ENCODE measurements around the gene SPRED2.

The SPRED2 gene

DNA sequence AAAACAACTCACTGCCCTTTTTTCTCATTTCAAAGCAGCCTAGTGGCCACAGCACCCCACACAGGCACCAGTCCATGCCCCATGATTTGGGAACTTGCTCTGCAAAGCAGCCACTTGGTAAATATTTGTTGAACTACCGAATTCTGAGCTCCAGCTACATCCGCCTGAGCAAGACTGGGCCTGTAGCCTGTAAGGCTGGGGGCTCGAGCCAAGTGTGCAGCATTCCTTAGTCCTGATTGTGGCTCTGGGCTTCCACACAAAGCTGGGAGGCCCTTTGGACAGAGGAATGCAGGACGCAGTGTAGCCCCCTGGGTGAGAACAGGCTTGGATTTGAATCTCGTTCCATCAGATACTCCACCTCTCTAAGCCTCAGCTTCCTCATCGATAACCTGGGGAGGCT lies 116.3 kb downstream of the SPRED2 start:
- in situ Hi-C loops (cut with HindIII; ENCODE audit: low sequenced_read_pairs), result no loop called here

DNA sequence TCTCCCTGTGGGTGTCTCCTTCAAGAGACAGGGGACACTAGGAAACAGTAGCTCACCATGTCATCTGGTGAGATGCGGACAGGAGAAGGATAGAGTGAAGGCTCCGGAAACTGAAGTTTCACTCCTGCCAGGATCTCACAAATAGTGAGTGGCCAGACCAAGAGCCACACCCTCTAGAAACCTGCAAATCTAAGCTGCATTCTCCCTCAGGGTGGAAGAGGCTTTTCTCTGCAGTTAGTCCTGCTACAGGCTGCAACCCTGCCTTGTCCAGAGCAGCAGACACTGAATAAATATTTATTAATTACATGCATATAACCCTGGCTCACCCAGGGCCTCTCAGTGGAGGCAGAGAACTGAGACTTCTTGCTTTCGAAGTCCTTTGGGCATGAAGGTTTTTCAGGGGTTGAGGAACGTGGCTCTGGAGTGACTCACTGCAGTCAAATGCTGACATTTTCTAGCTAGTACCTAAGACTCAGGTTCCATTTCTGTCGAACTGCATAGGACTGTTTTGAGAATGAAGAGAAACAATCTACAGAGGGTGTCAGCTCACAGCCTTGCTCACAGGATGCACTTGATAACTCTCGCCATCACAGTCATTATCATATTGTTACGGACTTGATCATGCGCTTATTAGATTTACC lies 117.5 kb downstream of the SPRED2 start:
- in situ Hi-C loops (cut with HindIII; ENCODE audit: low sequenced_read_pairs), result no loop called here

DNA sequence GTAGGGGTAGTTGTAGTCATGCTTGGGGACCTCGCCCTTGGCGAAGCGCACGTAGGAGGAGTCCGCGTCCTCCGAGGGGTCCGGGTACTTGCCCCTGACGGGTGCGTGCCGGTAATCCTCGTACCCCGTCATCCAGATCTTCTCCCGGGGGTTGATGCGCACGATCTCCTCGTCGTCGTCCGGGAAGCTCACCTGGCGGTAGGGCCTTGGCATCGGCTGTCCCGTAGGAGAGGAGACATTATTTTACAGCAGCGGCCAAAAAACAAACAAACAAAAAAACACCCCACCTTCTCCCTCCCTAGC lies 118.5 kb downstream of the SPRED2 start:
- in situ Hi-C loops (cut with HindIII; ENCODE audit: low sequenced_read_pairs), result no loop called here

DNA sequence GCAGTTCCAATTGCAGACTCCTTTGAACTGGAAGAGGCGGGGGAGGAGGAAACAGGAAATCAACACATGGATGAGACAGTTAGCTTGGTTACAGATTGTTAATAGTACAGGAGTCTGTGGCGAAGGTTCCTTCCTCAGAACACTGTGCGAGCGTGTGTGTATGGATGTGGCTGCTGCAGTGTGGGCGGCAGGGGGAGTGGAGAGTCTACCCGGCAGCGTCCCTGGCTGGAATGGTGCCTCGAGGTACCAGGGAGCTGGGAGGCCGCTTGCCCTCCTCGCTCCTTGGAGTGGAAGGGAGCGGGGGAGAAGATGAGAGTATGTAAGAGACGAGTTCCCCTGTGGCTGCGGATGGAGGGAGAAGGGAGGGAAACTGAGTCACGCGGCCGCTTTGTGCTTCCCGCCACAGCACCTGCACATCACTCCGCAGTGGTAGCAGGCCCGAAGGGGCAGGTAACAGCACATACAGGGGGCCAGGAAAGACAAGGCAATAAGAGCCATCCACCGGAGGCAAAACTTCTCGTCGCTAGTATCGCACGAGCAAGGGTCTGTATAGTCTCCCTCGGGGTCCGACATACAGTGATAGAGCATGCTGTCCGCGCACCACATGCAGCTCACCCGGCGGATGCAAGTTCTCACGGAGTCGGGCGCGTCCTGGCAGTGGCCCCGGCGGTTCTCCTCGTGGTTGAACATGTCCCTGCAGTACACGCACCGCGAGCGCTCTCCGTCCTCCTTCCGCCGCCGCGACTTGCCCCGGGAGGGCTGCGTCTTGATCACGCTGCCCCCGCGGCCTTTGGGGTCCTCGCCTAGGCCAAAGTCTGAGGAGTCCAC lies 119.1 kb downstream of the SPRED2 start:
- in situ Hi-C loops (cut with HindIII; ENCODE audit: low sequenced_read_pairs), result no loop called here

DNA sequence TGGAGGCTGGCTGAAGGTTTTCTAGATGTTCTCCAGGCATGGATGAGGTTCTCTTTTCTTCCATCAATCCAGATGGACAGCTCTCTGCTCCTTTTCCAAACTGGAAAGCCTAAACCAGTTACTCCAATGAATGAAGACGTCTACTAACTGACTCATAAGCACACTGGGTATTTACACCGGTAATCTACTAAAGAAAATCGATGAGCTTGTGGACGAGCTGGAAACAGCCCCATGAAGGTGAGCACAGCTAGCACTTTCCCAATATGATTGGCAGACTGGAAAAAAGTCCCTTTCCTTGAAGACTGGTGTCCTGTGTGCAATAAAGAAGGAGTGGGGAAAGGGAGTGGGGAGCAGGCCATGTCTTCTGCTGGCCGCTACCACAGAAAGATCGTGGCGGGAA lies 120.8 kb downstream of the SPRED2 start:
- in situ Hi-C loops (cut with HindIII; ENCODE audit: low sequenced_read_pairs), result no loop called here

DNA sequence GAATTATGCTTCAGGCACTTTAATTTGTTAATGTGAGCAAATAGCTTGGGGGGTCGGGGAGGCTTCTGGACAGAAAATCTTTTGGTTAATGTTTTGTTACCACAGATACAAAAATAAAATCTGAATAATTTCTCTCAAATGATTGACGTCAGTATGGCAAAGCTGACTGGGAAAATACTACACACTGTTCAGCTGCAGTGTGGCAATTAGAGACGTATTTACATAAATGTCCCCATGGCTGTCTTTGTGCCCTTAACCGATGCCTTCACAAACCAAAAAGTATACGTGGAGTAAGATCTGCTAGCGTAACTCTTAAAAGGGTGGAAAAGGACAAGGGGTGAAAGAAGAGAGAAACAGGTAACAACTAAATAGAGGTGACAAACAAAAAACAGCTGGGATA lies 121.3 kb downstream of the SPRED2 start:
- in situ Hi-C loops (cut with HindIII; ENCODE audit: low sequenced_read_pairs), result no loop called here

DNA sequence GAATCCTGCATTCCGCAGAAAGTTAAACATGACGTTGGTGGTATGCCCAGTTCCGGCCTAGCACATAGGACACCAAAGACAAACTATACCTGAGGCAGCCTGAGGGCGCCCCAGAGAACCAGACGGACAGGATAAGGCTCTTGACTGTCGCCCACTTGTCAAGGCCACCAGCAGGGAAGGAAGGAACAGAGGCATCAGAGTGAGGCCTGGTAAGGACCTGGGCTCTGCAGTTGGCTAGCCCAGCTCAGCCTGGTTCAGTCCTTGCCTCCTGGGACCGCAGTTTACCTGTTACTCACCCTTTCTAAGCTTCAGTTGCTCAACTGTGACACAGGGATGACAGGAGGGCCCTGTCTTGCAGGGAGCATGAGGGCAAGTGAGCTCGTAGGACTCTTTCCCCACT lies 122.7 kb downstream of the SPRED2 start:
- in situ Hi-C loops (cut with HindIII; ENCODE audit: low sequenced_read_pairs), result no loop called here

DNA sequence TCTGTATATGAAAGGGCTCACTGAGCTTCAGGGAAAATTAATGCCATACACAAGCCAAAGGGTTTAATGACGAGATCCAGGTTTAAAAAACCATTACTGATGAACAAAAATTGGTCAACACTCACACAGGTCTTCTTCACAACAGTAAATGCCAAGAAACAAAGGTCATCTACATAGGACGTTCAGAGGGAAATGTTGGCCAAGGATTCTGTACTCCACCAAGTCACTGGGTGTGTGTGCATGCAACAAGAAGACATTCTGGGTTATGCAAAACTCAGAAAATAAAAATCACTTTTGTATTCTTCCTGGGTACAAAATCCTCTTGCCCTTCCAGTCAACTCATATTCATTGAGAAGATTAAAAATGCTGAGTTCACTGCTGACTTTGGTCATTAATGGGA lies 126.5 kb downstream of the SPRED2 start:
- in situ Hi-C loops (cut with HindIII; ENCODE audit: low sequenced_read_pairs), result no loop called here

DNA sequence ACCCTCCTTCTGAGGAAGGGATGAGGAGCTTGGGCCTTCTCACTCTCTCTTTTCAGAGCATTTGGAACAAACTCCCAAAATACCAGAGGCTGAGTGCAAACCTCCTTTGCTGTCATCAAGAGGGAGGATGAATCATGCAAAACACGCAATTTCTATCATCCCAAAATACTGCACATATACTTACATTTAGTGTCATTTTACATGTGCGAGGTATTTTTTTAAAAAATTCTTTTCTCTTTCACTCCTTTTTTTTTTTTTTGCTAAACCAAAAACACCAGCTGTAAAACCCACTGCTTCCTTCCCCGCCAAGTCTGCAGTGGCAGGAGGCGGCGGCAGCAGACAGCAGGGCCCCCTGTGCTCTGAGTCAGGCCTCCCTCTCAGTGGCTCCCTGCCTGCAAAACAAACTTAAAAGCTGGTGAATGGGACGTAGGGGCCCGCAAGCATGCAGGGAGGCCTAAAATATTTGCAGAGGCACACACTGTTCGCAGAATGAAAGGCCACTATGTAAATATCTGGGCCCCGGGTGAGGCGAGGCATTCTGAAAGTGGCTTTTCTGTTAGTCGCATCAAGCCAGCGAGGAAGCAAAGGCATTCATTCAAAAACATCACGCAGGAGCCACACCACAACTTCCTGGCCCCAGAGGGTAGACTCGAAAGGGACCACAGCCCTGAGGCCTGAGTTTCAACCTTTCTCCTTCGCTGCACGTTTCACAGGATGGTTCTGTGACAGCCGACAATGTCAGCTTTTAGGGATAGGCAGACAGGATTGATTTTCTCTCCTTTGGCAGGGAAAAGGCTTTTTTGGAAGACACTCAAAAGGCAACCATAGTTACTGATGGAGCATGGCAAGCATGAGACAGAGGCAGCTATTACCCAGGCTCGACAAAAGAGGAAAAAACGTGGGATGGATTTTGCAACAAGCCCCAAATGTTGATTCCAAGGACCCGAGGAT lies 131.4 kb downstream of the SPRED2 start:
- in situ Hi-C loops (cut with HindIII; ENCODE audit: low sequenced_read_pairs), result no loop called here

DNA sequence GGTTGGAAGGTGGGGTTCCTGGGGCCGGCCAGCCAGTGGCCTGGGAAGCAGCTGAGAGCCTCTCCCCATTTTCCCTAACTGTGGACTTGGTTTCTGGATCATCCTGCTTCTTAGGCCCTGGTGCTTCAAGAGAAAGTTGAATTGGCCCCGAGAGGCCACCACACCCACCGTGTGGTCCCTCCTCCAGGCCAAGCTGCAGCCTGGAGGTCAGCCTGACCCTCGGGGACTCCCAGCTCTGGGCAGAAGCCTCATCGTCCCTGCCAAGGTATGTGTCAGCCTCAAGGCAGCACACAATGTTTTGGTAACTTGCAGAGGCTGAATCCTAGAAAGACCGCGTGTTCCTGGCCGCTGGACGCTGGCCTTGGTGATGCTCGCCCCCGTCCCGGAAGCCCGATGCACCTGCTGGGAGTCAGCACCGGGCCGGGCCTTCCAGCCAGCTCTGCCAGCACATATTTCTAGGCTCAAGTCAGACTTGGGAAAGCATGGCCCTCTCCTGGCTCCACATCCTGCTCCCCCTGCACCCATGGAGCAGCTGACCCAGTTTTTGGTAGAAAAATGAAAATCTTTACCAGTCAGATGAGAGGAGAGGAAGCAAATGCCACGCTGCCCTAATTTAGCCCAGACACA lies 132.2 kb downstream of the SPRED2 start:
- in situ Hi-C loops (cut with HindIII; ENCODE audit: low sequenced_read_pairs), result no loop called here

DNA sequence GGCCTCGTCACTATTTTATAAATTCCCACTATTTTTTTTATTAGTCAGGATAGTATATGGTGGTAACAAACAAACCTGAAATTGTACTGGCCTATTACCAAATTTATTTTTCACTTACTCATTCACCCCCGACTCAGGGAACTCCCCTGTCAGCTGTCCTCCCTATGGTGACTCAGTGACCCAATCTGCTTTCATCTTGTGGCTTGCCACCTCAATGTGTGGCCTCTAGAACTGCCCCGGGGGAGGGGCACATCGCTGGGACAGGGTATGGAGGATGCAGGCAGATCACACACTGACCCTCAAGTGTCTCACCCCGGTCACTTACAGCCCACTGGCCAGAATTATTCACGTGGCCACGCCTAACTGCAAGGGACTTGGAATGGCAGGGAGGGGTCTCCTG lies 133.2 kb downstream of the SPRED2 start:
- in situ Hi-C loops (cut with HindIII; ENCODE audit: low sequenced_read_pairs), result no loop called here

DNA sequence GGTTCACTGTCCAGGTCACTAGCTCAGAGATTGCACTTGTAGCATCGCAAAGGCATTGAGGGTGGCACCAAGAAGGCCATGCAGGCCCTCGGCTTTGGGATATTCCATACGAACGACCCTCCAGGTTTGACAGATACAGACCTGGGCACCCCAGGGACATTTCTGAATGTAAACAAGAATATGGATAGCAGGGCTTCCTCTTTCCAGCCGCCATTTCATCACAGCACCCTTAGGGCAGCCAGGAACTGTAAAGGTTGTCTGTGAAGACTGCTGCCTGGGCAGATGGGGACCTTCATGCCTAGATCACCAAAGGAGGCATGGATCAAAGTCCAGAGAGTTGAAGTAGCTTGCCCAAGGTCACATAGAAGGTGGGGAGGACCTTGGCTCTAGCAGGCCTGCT lies 134.3 kb downstream of the SPRED2 start:
- in situ Hi-C loops (cut with HindIII; ENCODE audit: low sequenced_read_pairs), result no loop called here

DNA sequence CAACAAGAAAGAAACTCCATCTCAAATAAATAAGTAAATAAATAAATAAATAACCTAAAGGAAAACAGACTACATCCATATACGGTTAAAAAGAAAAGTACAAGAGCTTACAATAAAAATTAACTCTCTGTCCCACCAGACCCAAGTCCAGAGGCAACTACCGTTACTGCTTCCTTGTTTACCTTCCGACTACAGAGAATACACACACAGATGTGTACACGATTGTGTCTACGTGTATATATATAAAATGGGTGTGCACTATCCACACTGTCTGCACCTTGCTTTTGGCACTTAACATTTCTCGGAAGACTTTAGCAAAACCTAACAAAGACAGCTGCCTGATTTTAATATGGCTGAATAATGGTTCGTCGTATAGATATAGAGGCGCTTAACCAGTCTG lies 134.9 kb downstream of the SPRED2 start:
- in situ Hi-C loops (cut with HindIII; ENCODE audit: low sequenced_read_pairs), result no loop called here

DNA sequence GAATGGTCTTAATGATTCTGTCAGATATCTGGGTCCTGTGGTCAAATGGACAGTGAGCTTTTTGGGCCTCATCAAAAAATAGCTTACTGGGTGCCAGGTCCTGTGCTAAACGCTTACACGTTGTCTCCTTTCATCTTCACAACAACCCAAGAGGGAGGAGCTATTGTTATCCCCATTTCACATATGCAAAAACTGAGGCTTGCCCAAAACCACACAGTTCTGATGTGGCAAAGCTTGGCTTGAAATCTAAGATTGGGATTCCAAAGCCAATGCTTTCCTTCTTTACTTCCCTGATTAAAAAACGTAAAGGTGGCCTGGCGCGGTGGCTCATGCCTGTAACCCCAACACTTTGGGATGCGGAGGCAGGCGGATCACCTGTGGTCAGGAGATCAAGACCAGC lies 135.4 kb downstream of the SPRED2 start:
- in situ Hi-C loops (cut with HindIII; ENCODE audit: low sequenced_read_pairs), result no loop called here

DNA sequence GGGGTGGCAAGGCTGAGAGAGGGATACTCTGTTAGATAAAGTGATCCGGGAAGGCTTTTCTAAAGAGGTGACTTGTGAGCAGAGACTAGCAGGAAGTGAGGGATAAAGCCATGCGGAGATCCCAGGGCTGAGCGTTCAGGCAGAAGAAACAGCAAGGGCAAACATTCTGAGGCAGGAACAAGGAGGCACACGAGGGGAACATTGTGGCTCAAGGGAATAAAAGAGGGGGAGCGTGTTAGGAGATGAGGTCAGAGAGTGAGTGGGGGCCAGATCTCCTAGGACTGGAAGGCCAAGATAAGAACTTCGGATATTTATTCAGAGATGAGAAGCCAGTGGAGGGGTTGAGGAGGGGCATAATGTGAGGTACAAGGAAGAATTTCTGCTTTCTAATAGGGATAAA lies 137.7 kb downstream of the SPRED2 start:
- in situ Hi-C loops (cut with HindIII; ENCODE audit: low sequenced_read_pairs), result no loop called here

DNA sequence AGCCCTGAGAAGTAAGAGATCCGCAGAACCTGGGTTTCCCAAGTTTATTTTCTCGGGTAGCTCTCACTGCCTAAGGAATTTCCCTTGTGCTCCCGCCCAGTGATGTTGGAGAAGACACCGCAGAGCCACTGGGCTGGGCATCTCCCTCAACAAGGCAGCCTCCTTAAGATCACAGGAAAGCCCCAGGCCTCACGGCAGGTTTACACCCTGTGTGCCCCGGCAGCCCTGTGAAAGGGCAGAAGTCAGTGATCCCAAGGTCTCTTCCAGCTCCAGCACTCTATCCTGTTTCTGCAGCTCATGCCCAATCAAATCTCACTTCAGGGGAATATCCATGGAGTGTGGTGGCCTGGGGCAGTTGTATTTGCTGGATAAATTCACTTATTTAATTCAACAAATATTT lies 138.3 kb downstream of the SPRED2 start:
- in situ Hi-C loops (cut with HindIII; ENCODE audit: low sequenced_read_pairs), result no loop called here

DNA sequence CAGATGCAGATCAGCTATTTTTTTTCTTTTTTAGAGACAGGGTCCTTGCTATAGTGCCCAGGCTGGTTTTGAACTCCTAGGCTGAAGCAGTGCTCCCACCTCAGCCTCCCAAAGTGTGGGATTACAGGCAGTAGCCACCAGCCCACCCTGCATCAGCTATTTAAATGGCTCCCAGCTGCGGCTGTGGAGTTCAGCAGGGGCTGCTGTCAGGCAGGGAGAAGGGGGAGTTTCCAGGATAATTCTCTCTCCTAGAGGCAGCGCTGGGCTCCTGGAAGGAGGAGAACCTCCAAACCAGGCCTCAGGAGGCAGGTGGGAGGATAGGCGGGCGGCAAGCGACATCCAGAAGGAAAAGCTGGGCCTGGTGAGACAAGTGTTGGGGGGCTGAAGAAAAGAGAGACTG lies 139.0 kb downstream of the SPRED2 start:
- in situ Hi-C loops (cut with HindIII; ENCODE audit: low sequenced_read_pairs), result no loop called here

DNA sequence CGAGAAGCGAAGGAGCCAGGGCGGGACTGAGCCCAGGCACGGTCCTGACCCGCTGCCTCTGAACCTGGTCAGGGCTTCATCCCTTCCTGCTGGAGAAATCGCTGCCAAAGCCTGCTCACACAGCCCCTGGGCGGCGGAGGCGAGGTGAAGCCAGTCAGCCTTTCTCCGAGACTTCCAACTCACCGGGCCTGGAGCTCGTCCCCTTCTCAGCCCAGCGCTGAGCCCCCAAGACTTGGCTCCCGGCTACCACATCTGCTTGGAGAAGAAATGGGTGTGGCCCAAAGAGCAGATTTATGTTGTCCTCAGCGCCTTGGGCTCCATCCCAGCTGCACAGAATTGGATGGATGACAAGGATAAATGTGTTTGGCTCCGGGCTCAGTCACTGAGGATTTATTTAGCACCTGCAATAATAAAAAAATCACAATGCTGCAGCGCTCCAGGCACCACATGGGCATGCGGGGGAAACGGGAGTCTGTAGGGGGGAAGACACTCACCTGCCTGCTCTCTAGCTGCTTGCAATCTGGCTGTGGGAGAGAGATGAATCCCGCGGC lies 139.9 kb downstream of the SPRED2 start:
- in situ Hi-C loops (cut with HindIII; ENCODE audit: low sequenced_read_pairs), result no loop called here

DNA sequence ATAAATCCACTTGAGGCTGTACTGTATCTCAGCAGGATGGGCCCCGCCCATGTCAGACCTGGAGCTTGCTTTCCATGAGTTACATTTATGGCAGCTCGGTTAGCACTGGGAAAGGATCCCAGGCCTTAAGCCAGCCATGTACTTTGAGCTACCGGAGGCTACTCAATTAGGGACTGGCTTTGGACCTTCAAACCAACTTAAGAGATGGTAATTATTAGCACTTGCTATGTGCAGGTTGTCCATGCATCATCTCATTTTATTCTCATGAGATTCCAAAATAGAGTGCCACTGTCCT lies 140.3 kb downstream of the SPRED2 start:
- in situ Hi-C loops (cut with HindIII; ENCODE audit: low sequenced_read_pairs), result no loop called here

DNA sequence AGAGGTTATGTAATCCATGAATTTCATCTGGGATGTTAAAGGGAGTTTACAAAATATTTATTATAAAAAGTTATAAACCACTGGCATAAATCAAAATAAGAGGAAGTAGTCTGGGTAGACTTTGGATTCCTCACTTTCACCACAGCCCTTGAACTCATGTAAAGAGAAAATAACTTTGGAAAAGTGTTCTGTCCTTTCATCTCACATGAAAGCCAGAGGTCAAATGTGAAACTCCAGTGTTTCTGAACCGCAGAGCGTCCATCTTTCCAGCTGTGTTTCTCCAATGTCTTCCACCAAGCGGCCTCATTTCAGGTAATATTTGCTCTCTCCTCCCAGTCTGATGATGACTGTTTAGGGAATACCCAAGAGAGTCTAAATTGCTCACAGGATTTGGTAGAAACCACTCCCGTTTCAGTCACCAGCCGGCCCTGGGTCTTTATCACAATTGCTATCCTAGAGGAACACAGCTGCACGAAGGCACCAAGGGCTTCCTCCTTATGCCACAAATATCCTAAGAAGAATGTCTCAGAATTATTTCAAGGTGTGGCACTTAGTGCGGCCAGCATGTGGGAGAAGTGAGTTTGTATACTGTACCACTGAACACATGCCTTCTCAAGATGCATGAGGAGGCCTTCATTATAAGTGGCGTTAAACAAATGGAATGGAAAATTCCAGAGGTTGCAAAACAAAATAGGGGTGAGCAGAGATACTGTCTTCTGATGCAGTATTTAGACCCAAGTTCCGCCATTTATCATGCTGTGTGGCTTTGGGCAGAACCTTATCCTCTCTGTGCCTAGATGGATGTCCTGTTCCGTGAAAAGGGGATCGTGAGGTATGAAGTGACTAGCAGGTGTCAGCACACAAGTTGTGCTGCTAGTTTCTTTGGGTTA lies 140.9 kb downstream of the SPRED2 start:
- in situ Hi-C loops (cut with HindIII; ENCODE audit: low sequenced_read_pairs), result no loop called here

Data from endothelial cell of hepatic sinusoid (primary cell).